Islet of Langerhans (tissue), 1 donor: ENCODE data around the gene PSMA2.
A peak's percentile ranks its signal among the peaks of the same experiment; 100 is the strongest.

Experiments
- FAIRE-seq: peaks from one replicate; lab custom pipeline; 2011; peaks lifted over from hg19 to GRCh38; lab: Jason Lieb, UNC

The PSMA2 gene

DNA sequence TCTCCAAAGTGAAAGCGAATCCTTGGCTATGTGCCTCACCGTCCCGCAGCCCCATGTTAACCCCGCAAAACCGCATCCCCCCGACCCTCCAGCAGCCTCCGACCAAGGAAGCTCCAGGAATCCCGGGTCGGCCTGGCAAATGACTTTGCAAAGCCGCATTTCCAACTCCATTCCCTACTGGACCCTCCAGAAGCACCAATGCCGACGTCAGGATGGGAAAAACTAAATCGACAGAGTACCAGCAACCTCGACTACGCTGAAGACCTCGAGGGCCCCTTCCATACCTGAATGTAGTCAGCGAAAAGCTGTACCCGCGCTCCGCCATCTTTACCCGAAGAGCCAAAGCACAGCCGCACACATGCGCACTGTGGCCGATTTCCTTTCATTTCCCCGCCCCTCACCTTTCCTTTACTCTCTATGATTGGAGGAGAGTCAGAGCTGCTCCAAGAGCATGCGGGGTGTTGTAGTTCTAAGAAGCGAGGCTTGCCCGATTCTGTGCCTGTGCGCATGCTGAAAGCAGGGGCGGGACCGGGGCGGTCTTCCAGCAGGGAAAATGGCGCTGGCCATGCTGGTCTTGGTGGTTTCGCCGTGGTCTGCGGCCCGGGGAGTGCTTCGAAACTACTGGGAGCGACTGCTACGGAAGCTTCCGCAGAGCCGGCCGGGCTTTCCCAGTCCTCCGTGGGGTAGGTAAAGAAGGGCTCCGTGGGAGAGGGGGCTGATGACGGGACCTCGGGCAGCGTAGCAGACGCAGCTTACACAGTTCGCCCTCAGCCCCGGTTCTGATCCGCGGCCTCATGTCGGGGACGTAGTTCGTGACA lies at the start of gene PSMA2, which contains the start of gene MRPL32:
Gene PSMA2 (minus strand): TSS at position 341 of the 818 bp plus-strand sequence. CDS start 16 bp downstream, at position 325.
Gene MRPL32 (plus strand): TSS at position 543 of the 818 bp plus-strand sequence. CDS start 11 bp downstream, at position 554.
- FAIRE-seq, result peak; percentile 97

DNA sequence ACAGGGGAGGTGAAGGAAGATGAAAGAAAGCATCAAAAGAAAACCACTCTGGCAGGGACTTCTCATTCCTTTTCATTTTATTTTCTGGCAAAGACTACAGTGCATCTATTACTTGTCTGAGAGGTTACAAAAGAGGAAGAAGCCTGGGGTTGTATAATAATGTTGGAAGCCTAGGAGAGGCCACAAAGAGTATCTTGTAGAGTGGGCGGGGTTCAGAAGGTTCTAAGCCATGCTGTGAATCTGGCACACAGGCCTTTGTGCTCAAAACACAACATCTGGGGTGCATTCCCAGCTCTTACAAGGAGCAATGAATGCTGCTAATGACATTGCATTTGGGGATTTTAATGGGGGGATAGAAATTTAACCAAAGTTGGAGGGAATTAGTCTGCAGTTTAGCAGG lies 49.6 kb upstream of the PSMA2 start:
- FAIRE-seq, result no peak

DNA sequence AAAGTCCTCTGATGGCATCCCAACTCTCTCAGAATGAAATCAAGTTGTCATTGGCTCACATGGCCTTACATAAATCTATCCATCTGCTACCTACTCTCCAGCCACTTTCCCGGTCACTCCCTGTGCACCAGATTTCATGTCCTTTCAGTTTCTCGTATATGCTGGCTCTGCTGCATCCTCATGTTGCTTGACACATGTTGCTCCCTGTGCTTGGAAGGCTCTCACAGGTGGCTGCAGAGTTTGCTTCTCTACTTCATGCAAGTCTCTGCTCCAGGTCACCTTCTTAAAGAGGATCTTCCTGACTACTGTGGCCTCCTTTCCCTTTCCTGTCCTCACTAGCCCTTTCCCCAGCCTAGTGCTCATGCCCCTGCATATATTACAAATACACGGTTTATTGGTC lies 48.5 kb upstream of the PSMA2 start:
- no peak for FAIRE-seq

DNA sequence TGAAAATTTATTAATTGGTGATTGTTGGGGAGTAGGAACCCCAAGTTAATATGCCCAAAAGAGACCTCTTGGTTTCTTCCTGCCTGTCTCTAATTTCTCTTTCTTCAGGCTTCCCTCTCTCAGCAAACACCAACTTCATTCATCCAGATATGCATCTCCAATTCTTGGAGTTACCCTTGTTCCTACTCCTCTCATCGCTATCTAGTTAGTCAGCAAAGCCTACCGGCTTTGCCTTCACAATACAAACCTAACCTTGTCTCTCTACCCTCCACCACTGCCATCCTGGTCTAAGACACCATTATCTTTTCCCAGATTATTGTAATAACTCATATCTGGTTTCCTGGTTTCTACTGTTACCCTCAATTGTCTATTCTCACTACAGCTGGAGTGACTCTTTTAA lies 48.1 kb upstream of the PSMA2 start:
- FAIRE-seq, result no peak

DNA sequence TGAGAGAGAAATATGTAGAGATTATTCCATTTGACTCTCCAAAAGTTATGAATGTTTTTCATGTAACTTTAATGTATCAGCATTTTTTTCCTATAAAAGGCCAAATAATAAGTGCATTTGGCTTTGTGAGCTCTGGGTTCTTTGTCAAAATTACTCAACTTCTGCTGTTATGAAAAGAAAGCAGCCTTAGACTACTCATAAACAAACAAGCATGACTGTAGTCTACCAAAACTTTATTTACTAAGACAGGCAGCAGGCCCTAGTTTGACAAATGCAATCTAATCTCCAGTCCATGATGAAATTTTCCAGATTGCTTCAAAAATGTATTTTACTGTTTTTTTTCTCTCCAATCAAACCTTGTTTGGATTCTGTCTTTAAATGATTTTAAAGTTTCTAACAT lies 46.5 kb upstream of the PSMA2 start:
- no peak for FAIRE-seq

DNA sequence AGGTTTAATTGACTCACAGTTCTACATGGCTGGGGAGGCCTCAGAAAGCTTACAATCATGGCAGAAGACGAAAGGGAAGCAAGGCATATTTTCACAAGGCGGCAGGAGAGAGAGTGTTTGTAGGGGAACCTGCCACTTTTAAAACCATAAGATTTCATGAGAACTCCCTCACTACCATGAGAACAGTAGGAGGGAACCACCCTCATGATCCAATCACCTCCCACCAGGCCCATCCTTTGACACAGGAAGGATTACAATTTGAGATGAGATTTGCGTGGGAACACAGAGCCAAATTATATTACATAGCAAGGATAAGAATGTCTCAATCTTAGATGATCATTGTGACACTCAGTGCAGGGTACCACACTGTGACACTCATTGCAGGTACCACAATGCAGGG lies 44.4 kb upstream of the PSMA2 start:
- FAIRE-seq, result no peak

DNA sequence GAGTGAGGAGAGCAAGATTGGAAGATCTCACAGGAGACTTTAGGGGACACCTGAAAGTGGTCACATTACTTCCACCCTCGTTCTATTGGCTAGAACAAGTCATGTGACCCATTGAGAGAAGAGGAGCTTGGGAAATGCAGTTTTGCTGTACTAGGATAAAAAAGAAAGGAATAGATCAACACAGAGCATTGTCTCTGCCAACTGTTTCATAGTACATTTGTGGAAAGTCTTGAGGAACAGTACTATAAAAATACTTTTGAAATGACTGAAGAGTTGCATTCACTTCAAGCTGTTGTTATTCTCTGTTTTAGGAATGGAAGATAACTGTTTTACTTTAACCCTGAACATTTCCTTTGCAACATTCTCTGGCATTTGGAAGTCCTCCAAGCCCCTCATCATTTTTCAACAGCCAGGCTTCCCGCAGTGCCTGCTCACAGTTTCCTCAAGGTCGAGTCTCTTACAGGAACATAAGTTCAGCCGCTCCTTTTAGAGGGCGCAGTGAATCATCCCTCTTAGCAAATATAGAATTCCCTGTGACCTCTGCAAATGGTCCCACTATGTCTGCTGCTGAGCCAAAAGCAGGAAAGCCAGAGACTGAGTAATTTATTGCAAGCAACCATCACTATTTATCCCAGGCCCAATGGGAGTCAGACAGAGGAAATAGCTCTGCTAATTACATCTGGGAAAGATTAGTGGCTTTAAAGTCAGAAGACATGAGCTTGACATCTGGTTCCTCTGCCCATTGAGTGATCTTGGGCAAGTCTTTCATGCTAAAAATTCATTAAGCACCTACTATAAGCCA lies 40.9 kb upstream of the PSMA2 start:
- FAIRE-seq, result no peak

DNA sequence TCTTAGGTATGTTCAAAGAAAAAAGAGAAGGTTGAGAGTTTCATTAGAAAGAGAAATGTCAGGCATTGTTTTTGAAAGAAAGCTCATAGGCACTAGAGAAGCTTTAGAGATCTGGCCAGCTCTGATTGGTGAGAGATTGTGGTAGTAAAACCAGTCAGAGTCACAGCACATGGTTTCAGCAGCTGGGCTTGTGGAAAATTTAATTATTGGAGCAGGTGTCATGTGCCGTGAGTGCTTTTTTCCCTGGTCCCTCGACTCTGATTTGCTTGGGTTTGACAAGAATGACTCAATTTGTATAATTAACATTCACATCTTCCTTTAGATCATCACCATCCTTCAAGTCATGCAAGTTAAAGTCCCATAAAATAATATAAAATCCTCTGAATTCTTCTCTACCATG lies 35.4 kb upstream of the PSMA2 start:
- FAIRE-seq, result no peak

DNA sequence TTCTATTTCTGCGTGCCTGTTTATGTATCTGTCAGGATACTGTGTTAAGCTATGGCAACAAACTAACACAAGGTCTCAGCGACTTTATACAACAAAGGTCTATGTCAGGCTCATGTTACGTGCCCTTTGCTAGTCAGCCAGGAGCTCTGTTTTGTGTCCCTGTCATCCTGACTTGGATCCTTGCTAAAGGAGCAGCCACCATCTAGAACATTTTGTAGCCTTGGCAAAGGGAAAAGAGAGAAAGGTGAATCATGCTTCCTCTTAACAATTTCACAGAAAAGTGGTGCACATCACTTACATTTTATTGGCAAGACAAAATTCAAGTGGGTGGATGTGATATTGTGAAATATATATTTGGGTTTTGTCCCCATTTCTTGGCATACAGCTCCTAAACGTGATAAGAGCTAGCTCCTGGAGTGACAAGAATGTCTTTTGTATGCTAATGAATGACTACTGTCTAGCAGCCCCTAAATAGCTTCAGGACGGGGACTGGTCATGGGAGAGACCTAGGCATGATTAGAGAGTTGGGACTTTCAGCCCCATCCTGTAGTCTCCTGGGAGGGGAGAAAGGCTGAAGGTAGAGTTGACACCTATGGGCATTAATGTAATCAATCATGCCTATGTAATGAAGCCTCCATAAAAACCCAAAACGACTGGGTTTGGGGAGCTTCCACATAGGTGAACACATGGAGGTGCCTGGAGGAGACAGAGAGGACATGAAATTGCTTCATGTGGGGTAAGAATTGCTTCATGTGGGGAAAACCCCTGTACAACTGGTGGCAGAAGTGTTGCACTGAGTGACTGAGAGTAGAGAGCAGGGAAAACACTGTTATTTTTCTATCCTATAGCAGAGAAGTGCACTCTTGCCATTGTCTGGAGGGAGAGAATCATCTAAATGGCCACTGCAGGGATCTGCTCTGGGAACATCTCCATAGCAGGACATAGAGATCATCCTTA lies 33.2 kb upstream of the PSMA2 start:
- no peak for FAIRE-seq

DNA sequence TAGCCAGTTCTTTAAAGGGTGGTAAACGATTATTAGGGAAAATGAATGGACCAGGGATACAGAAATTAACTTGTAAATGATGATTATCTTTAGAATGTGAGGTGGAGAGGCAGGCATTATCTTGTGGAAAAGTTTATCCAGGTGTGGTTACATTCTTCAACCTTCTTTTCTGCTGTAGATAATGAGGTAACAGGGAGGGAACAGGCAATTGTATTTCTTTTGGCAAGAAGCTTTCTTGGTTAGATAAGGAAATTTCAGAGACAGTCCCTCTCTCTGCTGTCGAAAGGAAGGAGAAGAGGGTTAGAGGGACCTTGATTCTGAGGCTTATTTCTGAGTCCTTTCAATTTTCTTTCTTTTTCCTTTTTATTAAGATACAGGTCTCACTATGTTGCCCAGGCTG lies 32.3 kb upstream of the PSMA2 start:
- no peak for FAIRE-seq

DNA sequence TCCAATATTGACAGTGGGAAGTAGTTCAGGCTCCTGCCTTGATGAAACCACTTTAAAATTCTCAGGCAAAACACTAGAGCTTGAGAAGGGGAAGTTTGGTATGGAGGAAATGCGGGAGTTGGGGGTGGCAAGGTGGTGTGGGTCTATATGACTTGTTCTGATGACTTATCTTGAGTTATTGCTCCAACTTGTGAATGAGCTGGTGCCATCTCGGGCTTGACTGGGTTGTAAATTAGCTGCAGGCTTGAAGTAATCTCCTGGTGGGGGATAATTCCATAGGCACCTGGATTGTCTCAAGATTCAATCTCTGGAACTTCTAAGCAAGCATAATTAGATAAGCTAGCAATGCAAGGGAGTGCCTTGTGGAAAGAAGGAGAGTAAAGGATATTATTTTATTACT lies 29.2 kb upstream of the PSMA2 start:
- no peak for FAIRE-seq

DNA sequence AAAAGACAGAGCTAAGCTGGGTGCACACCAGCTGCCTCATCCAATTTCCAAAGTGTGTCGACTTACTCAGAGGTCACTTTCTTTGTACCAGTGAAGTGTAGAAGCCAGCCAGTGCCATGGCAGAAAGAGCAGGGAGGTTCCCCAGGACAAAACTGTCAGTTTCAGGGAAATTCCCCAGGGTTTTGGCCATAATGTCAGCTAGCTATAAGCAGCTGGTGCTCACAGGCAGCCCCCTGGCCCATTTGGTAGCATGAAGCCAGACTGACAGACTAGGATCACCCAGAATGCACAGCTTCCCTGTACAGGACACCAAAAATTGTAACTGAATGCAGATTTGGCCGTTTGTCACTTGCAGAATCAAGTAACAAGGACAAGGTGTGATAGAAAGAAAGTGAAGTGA lies 28.8 kb upstream of the PSMA2 start:
- FAIRE-seq, result no peak

DNA sequence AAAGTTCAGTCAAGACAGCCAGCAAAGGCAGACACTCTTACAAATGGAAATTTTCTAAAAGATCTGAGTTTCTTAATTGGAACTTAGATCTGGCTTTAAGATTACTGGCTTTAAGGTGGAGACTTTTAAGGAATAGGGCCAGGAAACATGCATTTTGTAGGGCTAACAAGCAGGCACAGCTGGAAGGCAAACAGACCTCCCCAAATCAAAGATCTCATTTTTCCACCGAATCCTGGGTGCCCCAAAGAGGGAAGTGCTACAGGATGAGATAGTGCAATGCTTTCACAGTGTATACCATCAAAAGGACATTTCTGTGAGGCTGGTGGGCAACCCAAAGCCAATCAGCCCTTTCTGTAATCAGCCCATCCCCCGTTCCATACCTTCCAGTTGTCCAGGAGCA lies 27.6 kb upstream of the PSMA2 start:
- no peak for FAIRE-seq

DNA sequence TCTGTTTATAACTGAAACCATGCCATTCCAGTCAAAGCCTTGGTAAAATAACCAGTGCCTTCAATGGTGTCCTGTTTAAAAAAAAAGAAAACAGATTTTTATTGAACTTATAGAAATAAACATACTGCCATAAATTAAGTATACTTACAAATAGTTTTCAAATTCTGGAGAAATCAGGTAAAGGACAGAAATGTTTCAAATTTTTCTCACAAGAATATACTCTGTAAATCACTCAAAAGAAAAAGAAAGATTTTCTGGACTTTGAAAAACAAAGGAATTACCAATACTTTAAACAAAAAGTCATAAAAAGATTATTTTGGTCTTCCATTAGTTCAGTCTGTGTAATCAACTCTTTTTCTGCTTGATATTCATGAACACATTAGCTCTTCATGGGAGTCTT lies 24.1 kb upstream of the PSMA2 start:
- no peak for FAIRE-seq

DNA sequence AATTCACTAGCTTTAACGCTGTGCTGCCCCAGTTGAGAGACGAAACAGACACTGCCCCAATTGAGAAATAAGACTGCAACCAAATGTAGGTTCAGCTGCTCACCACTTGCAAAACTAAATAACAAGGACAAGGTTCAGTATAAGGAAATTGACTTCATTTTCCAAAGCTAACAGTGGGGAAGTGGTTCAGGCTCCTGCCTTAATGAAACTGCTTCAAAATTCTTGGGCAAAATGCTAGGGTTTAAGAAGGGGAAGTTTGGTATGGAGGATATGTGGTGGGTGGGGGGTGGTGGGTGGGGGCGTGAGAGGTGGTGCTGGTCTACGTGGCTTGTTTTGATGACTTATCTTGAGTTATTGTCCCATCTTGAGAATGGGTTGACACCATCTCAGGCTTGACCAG lies 22.0 kb upstream of the PSMA2 start:
- no peak for FAIRE-seq

DNA sequence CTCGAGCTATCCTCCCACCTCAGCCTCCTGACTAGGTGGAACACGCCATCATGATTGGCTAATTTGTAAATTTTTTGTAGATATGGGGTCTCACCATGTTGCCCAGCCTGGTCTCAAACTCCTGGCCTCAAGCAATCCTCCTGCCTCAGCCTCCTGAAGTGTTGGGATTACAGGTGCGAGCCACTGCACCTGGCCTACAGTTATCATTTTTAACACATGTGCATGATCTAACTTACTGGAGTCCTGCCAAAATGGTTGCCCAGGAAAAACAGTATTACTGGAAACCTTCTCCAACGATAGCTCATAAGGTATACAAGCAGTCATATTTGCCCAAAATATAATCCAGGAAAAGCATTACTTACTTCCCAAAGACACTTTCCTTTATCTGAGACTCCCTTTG lies 20.4 kb upstream of the PSMA2 start:
- no peak for FAIRE-seq

DNA sequence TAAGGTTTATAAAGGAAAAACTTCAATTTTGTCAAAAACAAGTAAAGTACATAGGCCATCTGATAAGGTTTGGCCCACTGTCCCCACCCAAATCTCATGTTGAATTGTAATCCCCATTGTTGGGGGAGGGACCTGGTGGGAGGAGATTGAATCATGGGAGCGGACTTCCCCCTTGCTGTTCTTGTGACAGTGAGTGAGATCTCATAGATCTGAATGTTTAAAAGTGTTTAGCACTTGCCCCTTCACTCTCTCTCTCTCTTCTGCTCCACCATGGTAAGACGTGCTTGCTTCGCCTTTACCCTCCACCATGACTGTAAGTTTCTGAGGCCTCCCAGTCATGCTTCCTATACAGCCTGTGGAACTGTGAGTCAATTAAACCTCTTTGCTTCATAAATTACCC lies 18.4 kb upstream of the PSMA2 start:
- FAIRE-seq, result no peak

DNA sequence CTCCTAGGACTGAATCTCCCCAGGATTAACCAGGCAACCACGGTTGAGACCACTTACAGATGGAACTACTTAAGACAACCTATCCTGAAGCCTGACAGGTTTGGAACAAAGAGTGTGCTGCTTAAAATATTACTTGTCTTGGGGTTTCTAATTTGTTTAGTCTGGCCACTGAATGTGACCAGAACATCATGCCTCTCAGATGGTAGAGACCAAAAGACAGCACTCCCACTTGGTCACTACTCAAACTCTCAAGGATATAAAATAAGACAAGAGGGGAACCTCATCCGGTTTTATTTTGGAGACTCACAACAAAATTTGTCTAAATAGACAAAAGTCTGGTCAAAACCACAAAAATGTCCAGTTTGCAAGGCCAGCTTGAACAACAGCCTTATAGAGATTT lies 15.5 kb upstream of the PSMA2 start:
- FAIRE-seq, result no peak

DNA sequence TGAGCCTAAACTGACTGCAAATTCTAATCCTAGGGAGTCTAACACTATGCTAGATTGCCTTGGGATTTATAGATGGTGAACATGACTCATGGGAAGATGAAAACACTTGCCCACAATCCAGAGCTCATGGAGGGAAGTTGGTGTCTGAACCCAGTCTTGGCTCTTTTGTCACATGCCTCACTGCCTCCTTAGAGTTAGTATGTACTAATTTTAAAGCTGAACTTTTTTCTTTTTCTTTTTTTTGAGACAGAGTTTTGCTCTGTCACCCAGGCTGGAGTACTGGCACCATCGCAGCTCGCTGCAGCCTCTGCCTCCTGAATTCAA lies 14.6 kb upstream of the PSMA2 start:
- FAIRE-seq, result no peak

DNA sequence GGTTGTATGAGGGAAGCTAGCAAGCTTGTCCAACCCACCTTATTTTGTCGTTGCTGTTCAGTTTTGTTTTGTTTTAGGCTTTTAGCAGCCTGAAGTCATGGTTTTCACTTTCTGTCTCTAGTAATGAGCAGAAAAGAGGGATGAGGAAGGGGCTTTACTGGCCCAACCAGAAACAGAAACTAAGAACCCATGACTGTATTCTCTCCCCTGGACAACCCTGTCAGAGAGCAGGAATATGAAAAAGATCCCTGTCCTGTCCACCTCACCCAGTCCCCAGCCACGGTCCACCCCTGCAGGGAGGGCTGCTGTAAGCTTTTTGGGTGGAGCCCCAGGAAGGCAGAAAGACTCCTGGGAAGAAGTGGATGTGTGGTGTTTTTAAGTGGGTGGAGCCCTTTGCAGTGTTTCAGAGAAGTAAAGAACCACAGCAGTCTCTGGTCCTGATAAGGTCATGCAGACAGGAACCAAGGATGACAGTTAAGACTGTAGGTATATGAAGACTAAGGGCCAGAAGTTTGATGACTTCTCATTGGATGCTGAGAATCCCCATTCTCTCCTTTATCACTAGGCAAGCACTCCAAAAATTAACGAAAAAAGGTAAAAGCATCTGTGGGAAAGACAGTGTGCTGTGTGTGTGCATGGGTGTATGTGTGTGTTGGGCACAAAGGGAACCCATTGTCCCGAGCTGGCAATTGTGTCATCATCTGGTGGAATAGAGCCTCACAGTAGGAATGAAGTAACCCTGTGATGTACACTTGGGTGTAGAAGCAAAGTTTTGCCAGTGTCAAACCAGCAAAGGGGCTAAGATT lies 14.1 kb upstream of the PSMA2 start:
- FAIRE-seq, result no peak

DNA sequence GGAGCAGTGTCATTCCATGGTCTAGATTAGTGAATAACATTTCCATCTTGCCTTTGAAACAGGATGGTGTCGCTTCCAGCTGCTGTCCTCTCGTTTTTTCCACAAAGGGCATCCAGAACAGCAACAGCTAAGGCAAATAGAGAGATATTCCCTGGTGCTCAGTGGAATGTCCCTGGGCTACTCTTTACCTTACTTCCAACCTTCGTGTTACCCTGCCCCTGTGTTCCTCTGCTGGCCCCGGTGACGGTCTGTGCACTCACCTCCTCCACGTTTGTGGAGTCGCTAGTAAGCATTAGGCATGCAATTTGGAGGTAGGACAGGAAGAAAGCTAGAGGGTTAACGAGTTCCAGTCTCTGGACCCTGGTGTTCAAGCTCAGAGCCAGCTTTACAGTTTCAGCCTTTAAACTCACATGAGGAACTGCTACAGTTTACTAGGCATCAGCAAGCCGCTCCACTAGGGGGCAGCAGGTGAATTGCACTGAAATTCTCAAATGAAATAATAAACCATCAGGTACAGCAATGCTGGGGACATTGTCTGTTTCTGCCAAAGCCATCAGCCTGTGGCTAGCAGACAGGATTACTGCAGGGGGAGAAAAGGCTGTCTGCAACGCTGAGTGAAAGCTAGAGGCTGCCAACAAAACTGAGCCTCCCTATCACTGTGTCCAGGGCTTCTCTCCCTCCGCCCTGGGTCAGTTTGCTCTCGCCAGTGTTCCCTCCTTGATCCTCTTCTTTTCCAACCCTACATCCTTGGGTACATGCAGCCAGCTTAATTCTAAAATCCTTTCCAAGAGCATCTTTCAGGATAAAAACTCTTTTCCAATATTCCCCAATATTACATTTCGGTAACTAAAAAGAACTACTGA lies 9.2 kb upstream of the PSMA2 start:
- FAIRE-seq, result no peak
